HG03558 (cell line): Measurements from ENCODE around the gene IGFBP5.

Experiments
- ATAC-seq: cut with Tn5 transposase; IDR thresholded peaks from one replicate; pipeline ENCODE4 v1.9.1; 2021; ENCODE audit warnings: moderate number of reproducible peaks; ENCODE audit not compliant: unreplicated experiment; ENCODE audit errors: extremely low read depth

Gene IGFBP5

GRCh38 chr2:216670266-216671080 is 24.9 kb downstream of the IGFBP5 start:
- no peak for ATAC-seq

- no peak for ATAC-seq
Observed at GRCh38 chr2:216666461-216667233, 28.7 kb downstream of the IGFBP5 start.

DNA sequence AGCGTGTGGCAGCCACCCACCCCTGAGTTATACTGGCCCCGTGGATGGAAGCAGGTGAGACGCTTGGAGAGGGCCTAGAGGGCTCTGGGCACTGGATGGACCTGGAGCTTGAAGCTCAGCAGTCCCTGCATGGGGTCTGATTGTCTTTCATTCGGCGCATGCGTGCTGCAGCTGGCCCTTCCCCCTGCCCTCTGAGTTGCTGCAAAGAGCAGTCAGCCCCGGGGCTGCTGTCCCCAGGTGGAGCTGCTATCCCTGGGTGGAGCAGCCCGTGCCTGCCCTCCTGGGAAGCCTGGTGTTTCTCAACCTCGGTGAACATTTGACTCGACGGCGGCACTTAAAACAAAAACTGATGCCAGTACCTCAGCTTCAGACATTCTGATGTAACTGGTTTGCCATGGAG is 29.6 kb downstream of the IGFBP5 start:
- no peak for ATAC-seq

DNA sequence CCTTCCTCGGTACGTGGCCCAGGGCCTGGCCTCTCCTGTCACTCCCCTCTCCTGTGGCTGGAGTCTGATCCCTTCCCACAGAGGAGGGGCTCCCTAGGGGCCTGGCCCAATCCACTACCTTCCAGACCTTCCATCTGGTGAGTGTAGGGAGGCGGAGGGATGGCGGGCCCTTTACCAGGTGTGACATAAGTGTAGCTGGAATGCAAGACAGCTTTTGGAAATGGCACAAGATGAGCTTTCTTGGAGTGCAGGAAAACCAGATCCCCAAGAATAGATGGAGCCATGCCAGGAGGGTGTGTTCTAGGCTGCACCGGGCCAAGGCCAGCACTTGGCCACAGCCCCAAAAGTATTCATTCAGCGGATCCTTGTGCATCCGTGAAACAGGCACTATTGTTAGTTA is 30.1 kb downstream of the IGFBP5 start:
- ATAC-seq: no peak

- ATAC-seq: no peak
Observed at GRCh38 chr2:216664593-216665034, 30.7 kb downstream of the IGFBP5 start.

GRCh38 chr2:216663846-216664245 is 31.5 kb downstream of the IGFBP5 start:
- ATAC-seq: no peak

GRCh38 chr2:216663106-216663505 is 32.2 kb downstream of the IGFBP5 start:
- ATAC-seq: no peak

DNA sequence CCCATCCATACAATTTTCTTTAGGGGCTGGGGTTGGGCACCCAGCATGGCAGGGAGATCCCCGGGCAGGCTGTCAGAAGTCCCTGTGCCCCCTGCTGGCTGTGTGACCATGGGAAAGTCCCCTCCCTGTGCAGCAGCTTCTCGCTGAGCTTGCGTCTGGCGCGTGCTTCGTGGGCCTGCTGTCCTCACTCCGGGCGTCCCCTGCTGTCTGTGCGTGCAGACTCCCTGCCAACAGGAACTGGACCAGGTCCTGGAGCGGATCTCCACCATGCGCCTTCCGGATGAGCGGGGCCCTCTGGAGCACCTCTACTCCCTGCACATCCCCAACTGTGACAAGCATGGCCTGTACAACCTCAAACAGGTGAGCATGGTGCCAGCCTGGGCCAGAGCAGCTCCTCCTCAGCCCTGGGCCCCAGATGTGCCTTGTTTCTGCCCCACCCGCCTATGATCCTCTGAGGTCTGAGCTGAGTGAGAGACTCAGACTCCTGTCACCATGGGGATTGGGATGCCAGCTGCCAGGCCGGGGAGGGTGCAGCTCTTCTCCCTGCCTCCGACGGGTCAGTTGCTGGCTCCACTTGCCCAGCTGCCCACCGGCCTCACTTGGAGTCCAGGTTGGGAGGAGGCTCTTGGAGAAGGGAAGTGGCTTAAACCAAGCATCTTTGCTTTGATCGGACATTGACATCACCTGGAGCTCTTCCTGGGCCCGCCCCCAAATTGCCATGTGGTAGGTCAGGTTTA is 33.5 kb downstream of the IGFBP5 start:
- no peak for ATAC-seq

DNA sequence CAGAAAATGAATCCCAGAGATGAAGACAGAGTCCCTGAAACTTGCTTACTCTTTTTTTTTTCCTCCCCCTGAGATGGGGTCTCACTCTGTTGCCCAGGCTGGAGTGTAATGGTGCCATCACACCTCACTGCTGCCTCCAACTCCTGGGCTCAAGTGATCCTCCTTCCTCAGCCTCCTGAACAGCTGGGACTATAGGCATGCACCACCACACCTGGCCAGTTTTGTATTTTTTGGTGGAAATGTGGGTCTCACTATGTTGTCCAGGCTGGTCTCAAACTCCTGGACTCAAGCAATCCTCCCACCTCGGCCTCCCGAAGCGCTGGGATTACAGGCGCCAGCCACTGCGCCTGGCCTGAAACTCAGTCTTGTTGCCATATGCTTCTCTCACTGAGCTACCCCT is 34.3 kb downstream of the IGFBP5 start:
- no peak for ATAC-seq

- ATAC-seq: no peak
Observed at GRCh38 chr2:216660496-216660895, 34.9 kb downstream of the IGFBP5 start.

GRCh38 chr2:216659276-216659675 is 36.1 kb downstream of the IGFBP5 start:
- no peak for ATAC-seq

- ATAC-seq: no peak
Observed at GRCh38 chr2:216658757-216659156, 36.6 kb downstream of the IGFBP5 start.

GRCh38 chr2:216657980-216658379 is 37.4 kb downstream of the IGFBP5 start:
- ATAC-seq: no peak

- no peak for ATAC-seq
Observed at GRCh38 chr2:216657086-216657855, 38.1 kb downstream of the IGFBP5 start.

DNA sequence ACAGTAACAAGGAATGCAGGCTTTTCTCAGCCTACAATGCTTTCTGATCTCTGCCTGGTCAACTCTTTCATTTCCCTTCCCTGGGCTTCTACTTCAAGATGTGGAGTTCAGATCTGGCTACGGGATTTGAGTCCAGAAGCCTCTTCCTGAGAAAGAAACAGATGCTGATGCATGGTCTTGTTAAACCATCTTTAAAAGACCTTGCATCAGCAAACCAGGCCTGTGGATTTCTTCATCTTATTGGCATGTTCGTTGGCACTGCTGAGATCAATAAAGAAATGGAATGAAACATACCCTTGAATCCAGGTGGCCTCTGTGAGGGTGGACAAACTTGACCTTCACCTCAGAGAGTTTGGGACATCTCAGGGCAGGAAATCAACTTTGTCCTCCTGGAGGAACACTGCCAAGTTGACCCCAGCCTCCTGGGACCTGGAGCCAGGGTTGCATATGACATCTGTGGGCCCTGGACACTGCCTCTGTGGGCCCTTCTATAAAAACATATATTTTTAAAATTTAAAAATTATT is 40.8 kb downstream of the IGFBP5 start:
- no peak for ATAC-seq

DNA sequence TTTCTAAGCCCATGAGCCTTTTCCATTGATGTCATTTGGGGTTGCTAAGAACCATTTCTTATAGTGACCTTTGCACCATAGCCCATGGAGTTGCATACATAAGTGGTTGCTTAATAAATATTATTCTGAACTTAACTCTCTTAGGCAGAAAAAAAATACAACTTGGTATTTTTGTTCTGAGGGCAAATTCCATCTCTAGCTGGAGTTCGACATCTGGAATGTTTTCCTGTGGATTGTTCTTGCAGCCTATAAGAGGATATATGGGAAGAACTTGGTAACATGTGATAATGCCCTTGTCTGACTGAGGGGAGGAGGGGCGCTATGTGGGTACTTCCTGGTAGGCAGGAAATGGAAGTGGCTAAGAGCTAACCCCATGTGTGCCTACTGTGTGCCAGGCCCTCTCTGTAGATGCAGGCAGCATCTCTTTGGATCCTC is 41.4 kb downstream of the IGFBP5 start:
- ATAC-seq: no peak

DNA sequence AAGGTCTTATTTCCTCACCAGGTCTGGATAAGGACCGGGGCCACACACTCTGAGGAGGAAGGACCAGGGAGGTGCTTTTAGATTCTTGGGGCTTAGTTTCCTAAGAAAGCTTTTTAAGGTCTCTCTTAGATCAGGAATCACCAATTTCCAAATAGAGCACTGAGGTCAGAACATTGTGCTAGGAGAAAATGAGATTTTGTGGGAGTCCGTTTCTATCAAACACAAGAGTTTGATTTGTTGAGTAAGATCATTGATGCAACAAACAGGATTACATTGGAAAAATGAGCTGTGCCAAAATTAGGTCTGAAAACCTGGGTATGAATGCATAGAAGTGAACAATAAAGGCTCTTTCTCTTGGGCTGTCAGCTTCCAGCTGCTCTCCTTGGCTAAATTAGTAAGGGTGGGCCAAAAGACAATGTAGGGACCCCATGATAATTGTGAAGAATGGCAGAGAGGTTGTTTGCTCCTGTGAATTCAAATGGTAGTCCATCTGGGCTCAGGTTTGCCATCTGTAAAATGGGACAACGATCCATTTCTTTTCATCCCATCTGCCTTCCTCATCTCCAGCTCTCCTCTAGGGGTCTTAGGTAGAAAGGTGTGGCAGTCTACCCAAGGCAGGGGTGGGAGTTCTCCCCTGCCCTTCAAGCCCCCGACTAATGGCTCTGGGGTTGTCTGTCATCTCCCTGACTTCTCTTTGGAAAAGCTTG is 42.1 kb downstream of the IGFBP5 start:
- no peak for ATAC-seq

DNA sequence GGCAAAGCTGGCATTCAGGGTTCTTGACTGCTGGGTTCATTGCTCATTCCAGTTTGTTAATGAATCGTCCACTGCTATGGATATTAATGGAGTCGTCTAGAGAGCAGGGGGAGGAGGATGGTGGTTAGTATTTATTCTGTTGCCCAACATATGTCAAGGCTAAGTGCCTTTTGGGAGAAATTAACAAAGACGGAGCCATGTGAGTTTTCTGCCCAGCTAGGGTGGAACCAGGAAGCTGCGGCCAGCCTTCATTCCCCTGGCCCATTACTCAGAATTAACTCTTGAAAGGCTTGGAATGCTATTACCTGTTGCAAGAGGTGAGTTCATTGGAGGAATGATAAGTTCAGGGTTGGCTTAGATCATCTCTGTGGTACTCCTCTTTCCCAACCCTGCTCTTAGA is 42.8 kb downstream of the IGFBP5 start:
- no peak for ATAC-seq

DNA sequence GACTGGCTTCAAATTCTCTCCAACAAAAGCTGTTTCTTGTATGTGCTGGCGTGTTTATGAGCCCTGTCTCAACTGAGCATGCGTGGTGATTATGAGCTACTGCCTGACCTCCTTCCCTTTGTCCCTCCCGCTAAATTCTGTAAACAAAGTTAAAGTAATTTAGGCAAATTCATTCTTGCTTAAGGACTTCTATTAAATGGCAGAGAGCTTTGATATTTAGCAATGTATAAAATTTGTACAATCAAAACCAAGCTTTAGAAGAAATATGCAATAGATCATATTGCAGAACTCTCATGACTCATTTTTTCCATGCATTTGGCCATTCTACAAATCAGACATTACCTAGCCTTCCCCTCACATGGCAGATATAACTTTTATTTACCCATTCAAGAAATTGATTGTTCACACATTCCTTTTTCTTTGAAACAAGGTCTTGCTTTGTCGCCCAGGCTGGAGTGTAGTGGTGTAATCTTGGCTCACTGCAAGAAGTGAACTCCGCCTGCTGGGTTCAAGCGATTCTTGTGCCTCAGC is 43.9 kb downstream of the IGFBP5 start:
- ATAC-seq: no peak
